Measurements from ENCODE around the gene HNRNPM. TPM values are rescaled to one million over a fixed set of nuclear protein-coding genes. Genes with fewer than 3 reads are reported as not detected.

Gene HNRNPM
- total RNA-seq, 1 donor from 2014 or later: 152 TPM

GRCh38 chr19:8459520-8460270 lies 14.9 kb downstream of the HNRNPM start:
- DNase-seq (ENCODE audit: low spot score): no peak

- DNase-seq (ENCODE audit: low spot score): no peak
Observed at GRCh38 chr19:8460516-8461298, 15.9 kb downstream of the HNRNPM start.

GRCh38 chr19:8461376-8461775 lies 16.6 kb downstream of the HNRNPM start:
- no peak for DNase-seq (ENCODE audit: low spot score)

- DNase-seq (ENCODE audit: low spot score): no peak
Observed at GRCh38 chr19:8461891-8462290, 17.1 kb downstream of the HNRNPM start.

- no peak for DNase-seq (ENCODE audit: low spot score)
Observed at GRCh38 chr19:8462571-8462970, 17.8 kb downstream of the HNRNPM start.

GRCh38 chr19:8463365-8463764 lies 18.6 kb downstream of the HNRNPM start:
- DNase-seq (ENCODE audit: low spot score): no peak

- no peak for DNase-seq (ENCODE audit: low spot score)
Observed at GRCh38 chr19:8466018-8466417, 21.2 kb downstream of the HNRNPM start.

GRCh38 chr19:8468124-8468523 lies 23.3 kb downstream of the HNRNPM start:
- DNase-seq (ENCODE audit: low spot score): no peak

- no peak for DNase-seq (ENCODE audit: low spot score)
Observed at GRCh38 chr19:8468761-8469373, 24.1 kb downstream of the HNRNPM start.

- no peak for DNase-seq (ENCODE audit: low spot score)
Observed at GRCh38 chr19:8469613-8470368, 25.0 kb downstream of the HNRNPM start.

- DNase-seq (ENCODE audit: low spot score): no peak
Observed at GRCh38 chr19:8473648-8474476, 29.1 kb downstream of the HNRNPM start.

GRCh38 chr19:8475005-8475404 lies 30.2 kb downstream of the HNRNPM start:
- no peak for DNase-seq (ENCODE audit: low spot score)

GRCh38 chr19:8476524-8476923 lies 31.7 kb downstream of the HNRNPM start:
- DNase-seq (ENCODE audit: low spot score): no peak

- DNase-seq (ENCODE audit: low spot score): no peak
Observed at GRCh38 chr19:8477889-8478288, 33.1 kb downstream of the HNRNPM start.

- no peak for DNase-seq (ENCODE audit: low spot score)
Observed at GRCh38 chr19:8478598-8478997, 33.8 kb downstream of the HNRNPM start.

- no peak for DNase-seq (ENCODE audit: low spot score)
Observed at GRCh38 chr19:8481201-8481600, 36.4 kb downstream of the HNRNPM start.

- no peak for DNase-seq (ENCODE audit: low spot score)
Observed at GRCh38 chr19:8481616-8482015, 36.8 kb downstream of the HNRNPM start.

- DNase-seq (ENCODE audit: low spot score): no peak
Observed at GRCh38 chr19:8482696-8483095, 37.9 kb downstream of the HNRNPM start.

GRCh38 chr19:8483165-8483564 lies 38.4 kb downstream of the HNRNPM start:
- no peak for DNase-seq (ENCODE audit: low spot score)

- no peak for DNase-seq (ENCODE audit: low spot score)
Observed at GRCh38 chr19:8484331-8484894, 39.6 kb downstream of the HNRNPM start.
